ENCODE measurements around the gene RNF175.

DNA sequence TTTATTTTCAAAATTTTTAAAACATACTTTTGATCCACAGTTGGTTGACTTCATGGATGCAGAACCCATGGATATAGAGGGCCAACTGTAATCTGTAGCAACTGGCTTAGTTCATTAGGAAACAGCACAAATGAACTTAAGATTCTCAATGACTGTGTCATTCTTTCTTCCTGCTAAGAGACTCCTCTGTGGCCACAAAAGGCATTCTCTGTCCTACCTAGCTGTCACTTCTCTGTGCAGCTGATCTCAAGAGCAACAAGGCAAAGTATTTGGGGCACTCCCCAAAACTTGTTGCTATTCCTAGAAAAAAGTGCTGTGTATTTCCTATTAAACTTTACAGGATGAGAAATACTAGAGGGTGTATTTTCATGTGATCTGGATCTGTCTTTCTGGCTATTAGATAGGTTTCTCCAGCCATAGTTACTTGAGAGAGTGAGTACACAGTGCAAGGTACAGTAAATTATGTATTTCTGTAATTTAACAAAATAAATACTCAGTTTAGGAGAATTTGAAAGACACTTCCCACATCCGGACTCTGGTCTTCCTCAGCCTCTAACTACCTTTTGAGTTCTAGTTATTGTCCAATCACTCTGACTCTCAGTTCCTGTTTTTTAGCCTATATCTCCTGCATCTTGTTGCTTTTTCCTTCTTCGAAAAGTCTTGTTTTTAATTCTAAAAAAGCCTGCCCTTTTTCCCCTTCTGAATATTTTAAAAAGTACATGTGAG, 53.9 kb downstream of the RNF175 start:
- TF ChIP-seq, protein P1, sequence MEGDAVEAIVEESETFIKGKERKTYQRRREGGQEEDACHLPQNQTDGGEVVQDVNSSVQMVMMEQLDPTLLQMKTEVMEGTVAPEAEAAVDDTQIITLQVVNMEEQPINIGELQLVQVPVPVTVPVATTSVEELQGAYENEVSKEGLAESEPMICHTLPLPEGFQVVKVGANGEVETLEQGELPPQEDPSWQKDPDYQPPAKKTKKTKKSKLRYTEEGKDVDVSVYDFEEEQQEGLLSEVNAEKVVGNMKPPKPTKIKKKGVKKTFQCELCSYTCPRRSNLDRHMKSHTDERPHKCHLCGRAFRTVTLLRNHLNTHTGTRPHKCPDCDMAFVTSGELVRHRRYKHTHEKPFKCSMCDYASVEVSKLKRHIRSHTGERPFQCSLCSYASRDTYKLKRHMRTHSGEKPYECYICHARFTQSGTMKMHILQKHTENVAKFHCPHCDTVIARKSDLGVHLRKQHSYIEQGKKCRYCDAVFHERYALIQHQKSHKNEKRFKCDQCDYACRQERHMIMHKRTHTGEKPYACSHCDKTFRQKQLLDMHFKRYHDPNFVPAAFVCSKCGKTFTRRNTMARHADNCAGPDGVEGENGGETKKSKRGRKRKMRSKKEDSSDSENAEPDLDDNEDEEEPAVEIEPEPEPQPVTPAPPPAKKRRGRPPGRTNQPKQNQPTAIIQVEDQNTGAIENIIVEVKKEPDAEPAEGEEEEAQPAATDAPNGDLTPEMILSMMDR (IDR thresholded peaks at IDR 0.05): no peak
- no peak for TF ChIP-seq POLR2A (IDR thresholded peaks at IDR 0.05)

All from lower leg skin (tissue), 3 donors.